IPS-15b (cell line): Measurements from ENCODE around the gene ANKS1B.
A peak's percentile ranks its signal among the peaks of the same experiment; 100 is the strongest.

Experiments
- H3K27me3 ChIP-seq: one replicate; pipeline ENCODE4 v1.6.1; 2013; ENCODE audit warnings: low read length; ENCODE audit not compliant: control insufficient read depth, insufficient read depth
- H3K36me3 ChIP-seq: one replicate; pipeline ENCODE4 v1.6.1; 2013; ENCODE audit warnings: low read length; ENCODE audit not compliant: control insufficient read depth, insufficient read depth
- H3K4me1 ChIP-seq: one replicate; pipeline ENCODE4 v1.6.1; 2013; ENCODE audit warnings: mild to moderate bottlenecking, low read length; ENCODE audit not compliant: control insufficient read depth, insufficient read depth
- H3K4me3 ChIP-seq: one replicate; pipeline ENCODE4 v1.5.1; 2013; ENCODE audit warnings: low read depth, low read length
- H3K9ac ChIP-seq: one replicate; pipeline ENCODE4 v1.6.1; 2013; ENCODE audit warnings: low read depth, mild to moderate bottlenecking, low read length
- H3K9me3 ChIP-seq: one replicate; pipeline ENCODE4 v1.6.1; 2013; ENCODE audit warnings: mild to moderate bottlenecking, low read length; ENCODE audit not compliant: control insufficient read depth, insufficient read depth

The ANKS1B gene

DNA sequence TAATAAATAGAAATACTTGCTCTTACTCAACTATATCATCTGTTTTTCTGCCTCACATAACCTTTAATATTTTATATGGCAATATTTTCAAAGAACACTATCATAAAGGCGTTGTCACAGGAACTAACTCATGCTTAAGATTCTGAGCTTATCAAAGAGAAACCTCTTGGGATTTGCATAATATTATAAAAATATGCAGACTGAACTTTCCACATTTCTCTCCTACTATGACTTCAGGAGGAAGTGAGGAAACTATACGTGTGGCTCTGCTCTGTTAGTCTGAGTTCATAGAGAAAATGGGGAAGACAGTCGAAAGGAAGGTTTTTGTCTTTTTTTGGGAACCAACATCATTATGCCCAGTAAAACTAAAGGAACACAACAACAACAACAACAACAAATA is 212.5 kb downstream of the ANKS1B start:
- Histone ChIP-seq H3K4me3 (no peak overlapping the region), H3K4me1 (no peaks in the 10 kb centered on the region), H3K9ac (no peak overlapping the region), H3K9me3 (no peaks in the 10 kb centered on the region), H3K36me3 (no peaks in the 10 kb centered on the region), H3K27me3 (no peaks in the 10 kb centered on the region)

DNA sequence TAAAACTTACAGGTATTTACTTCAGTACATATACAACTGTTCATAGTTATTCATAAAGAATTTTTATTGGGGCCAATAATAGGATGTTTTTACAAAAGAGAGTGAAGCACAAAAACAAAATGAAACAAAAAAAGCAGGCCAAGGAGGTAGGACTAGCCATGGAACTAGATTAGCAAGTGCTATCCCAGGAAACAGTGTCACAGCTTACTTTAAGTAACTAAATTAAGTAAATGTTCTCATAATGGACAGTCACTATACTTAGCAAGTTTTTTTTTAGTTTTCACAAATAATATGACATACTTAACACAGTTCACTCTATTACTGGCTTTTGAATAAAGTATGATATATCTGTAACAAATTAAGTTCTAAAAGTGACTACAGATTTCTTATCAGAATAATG is 213.1 kb downstream of the ANKS1B start:
- no peaks in the 10 kb centered on the region for H3K36me3 ChIP-seq
- H3K9ac ChIP-seq = no peak overlapping the region
- no peaks in the 10 kb centered on the region for H3K27me3 ChIP-seq
- H3K4me3 ChIP-seq = no peak overlapping the region
- H3K4me1 ChIP-seq = no peaks in the 10 kb centered on the region
- no peaks in the 10 kb centered on the region for H3K9me3 ChIP-seq

DNA sequence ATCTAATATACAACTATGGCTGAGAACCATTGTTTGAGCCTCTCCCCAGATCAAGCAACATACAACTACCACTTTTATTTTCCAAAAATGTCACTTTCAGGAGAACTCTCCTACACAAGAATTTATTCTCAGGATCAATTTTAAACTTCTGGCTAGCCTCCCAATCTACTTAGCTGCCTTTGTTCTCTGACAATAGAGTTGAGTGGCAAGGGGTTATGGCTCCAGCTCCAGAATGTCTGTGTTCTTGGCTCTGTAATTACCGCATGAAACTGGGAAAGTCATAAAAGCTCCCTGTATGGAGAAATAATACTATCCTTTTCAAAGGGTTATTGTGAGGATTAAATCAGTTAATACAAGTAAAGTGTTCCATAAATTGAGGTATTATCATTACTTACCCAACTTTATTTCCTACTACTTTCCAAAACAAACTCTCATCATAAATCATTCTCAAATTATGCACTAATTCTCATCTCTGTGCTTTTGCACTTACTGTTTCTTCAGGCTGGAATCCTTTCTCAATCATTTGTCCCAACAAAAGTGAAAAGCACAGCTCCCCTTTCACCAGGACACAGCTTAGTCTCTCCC is 215.2 kb downstream of the ANKS1B start:
- Histone ChIP-seq H3K36me3 (no peaks in the 10 kb centered on the region), H3K9ac (peak overlapping the region; percentile 19), H3K4me3 (no peak overlapping the region), H3K4me1 (no peaks in the 10 kb centered on the region), H3K27me3 (no peaks in the 10 kb centered on the region), H3K9me3 (no peaks in the 10 kb centered on the region)

DNA sequence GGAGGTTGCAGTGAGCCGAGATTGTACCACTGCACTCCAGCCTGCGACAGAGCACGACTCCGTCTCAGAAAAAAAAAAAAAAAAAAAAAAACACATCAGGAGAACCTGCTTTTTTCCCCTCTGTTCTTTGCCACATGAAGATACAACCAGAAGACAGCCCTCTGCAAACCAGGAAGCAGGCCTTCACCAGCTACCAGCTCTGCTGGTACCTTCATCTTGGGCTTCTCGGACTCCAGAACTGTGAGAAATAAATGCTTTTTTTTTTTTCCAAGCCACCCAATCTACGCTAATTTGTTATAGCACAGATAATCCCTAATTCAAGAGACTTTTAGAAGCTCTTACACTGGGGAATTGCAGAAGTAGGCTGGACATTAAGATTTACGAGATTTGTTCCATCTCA is 216.0 kb downstream of the ANKS1B start:
- no peaks in the 10 kb centered on the region for H3K4me1 ChIP-seq
- no peaks in the 10 kb centered on the region for H3K36me3 ChIP-seq
- no peak overlapping the region for H3K9ac ChIP-seq
- no peak overlapping the region for H3K4me3 ChIP-seq
- no peaks in the 10 kb centered on the region for H3K9me3 ChIP-seq
- no peaks in the 10 kb centered on the region for H3K27me3 ChIP-seq

DNA sequence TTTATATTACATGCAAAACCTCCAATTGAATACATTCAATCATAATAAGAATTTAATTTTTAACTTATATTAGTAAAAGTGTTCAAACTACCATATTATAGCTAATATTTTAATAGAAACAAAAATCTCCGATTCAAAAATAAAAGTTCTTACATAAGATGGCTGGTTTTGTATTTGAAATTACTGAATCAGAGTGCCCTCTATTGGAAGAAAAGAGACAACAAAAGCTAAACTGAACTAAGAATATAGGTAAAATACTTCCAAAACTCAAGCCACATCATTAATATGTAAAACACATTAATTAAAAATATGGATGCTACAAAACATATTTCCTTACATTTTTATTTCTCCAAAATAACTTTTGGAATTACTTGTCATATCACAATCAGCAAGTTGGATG is 216.9 kb downstream of the ANKS1B start:
- Histone ChIP-seq H3K36me3 (no peaks in the 10 kb centered on the region), H3K9ac (no peak overlapping the region), H3K4me3 (no peak overlapping the region), H3K9me3 (no peaks in the 10 kb centered on the region), H3K4me1 (no peaks in the 10 kb centered on the region), H3K27me3 (no peaks in the 10 kb centered on the region)

DNA sequence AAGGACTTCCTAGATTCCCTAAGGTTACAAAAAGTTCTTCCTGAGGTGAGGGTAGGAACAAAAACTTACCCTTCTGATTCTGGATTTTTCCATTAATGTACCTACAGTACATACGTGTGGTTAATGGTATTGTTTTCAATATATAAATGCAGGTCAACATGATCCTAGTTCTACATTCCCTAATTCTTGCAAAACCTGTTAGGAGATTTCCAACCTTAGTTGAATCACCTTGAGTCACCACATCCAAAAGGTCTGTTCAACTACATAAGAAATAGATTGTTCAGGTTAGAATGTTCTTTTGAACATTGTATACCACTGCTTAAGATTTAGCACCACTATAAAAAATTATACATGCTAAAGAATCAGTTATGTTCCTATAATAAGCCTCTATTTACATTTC is 218.3 kb downstream of the ANKS1B start:
- Histone ChIP-seq H3K9me3 (no peaks in the 10 kb centered on the region), H3K4me1 (no peaks in the 10 kb centered on the region), H3K27me3 (no peaks in the 10 kb centered on the region), H3K4me3 (no peak overlapping the region), H3K36me3 (no peaks in the 10 kb centered on the region), H3K9ac (no peak overlapping the region)

DNA sequence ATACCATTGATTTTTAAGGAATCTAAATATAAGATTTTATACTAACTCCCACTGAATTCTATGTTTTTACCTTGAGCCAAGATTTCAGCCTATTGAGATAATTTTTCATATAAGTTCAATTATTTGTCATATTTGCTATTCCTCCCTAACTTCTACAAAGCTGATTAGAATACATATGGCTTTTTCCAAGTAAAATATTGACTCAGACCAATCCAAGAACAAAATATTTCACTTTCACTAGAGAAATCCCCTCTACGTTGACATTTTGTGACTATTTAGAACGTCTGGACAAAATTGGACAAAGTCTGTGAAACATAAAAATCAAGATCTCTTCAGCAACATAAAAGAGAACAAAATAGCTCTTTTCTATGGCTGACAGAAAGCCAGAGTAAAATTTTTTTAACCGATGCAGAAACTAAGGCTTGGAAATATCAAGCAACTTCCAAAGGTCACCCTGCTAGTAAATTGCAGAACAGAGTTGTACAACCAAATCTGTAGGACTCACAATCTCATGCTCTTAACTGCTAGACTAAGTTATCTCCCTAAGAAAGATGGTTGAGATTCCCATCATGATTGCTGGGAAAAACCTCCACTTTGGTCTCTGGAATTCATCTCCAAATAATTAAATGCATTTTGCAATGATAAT is 219.1 kb downstream of the ANKS1B start:
- H3K9ac ChIP-seq = no peak overlapping the region
- H3K36me3 ChIP-seq = no peaks in the 10 kb centered on the region
- H3K4me1 ChIP-seq = no peaks in the 10 kb centered on the region
- no peaks in the 10 kb centered on the region for H3K9me3 ChIP-seq
- H3K27me3 ChIP-seq = no peaks in the 10 kb centered on the region
- no peak overlapping the region for H3K4me3 ChIP-seq

DNA sequence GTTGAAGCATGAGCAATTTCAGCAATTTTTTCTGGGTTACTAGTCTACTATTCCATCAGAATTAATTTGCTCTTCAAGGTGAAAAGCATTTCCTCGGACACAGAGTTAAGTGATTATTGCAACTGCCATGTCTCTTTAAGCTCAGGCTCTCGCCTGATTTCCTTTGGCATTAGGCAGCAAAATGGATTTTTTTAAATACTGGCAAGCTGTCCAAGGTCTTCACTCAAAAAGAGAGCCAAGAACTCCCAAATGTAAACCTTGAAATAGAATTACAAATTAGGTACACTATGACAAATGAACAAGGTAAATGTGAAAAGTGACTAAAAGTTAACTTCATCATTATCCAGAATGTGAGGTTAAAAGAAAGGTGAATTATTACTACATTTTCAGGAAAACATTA is 225.3 kb downstream of the ANKS1B start:
- H3K9me3 ChIP-seq = no peaks in the 10 kb centered on the region
- no peaks in the 10 kb centered on the region for H3K36me3 ChIP-seq
- H3K4me3 ChIP-seq = no peak overlapping the region
- no peak overlapping the region for H3K9ac ChIP-seq
- no peaks in the 10 kb centered on the region for H3K4me1 ChIP-seq
- H3K27me3 ChIP-seq = no peaks in the 10 kb centered on the region

DNA sequence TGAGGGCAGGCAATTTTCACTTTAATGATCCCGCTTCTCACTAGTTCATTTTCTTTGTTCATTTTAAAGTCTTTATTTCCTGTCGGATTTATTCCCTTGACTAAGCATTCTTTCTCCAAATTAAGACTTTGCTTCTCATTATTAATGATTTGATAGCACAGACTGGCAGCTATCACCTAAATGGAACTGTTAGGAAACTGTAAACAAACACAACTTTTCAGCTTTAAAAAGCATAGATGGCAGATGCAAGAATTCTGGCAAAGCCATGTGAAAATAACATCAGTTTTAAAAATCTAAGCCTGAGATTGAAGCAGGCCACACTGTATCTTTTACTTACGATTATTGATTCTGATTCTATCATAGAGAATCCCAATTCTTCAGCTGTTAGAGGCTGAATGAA is 225.7 kb downstream of the ANKS1B start:
- Histone ChIP-seq H3K4me1 (no peaks in the 10 kb centered on the region), H3K9ac (no peak overlapping the region), H3K4me3 (no peak overlapping the region), H3K36me3 (no peaks in the 10 kb centered on the region), H3K27me3 (no peaks in the 10 kb centered on the region), H3K9me3 (no peaks in the 10 kb centered on the region)

DNA sequence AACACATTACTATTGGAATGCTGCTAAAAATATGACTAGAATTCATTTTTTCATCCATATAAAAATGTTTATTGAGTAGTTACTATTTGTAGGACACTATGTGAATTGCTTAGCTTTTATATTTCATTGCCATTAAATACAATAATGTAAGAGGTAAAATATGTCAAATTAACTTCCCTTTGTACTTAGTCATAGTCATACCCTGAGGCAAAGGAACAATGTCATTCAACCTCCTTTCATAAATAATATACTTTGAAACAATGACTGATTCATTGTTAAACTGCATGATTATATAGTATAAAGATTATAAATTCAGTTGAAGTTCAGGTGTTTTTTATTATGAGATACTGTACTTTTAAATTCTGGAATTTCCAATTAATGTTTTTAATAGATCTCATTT is 232.0 kb downstream of the ANKS1B start:
- Histone ChIP-seq H3K27me3 (no peaks in the 10 kb centered on the region), H3K36me3 (no peaks in the 10 kb centered on the region)

DNA sequence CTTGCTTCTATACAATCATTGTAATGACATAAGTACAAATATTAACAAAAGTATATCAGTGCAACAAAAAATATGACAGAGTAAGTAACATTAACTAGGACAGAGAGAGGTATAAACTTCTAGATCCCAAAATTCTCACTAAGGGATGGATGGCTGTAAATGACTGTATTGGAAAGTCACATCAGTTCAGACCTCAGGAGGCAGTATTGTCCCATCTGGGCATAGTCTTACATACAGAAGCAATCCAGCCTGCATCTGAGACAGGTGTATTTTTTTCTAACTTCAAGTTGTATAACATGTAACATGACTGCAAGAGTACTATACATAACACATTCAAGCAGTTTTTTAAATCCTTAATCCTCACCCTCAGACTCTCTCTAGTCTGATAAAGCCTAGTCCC is 238.2 kb downstream of the ANKS1B start:
- no peaks in the 10 kb centered on the region for H3K4me1 ChIP-seq
- H3K9me3 ChIP-seq = no peaks in the 10 kb centered on the region
- no peaks in the 10 kb centered on the region for H3K27me3 ChIP-seq
- H3K4me3 ChIP-seq = no peak overlapping the region
- no peak overlapping the region for H3K9ac ChIP-seq
- H3K36me3 ChIP-seq = no peaks in the 10 kb centered on the region

More for the DNA sequence above, 232.0 kb downstream of the ANKS1B start:
- Histone ChIP-seq H3K9me3 (no peaks in the 10 kb centered on the region), H3K4me3 (no peak overlapping the region), H3K9ac (no peak overlapping the region), H3K4me1 (no peaks in the 10 kb centered on the region)

DNA sequence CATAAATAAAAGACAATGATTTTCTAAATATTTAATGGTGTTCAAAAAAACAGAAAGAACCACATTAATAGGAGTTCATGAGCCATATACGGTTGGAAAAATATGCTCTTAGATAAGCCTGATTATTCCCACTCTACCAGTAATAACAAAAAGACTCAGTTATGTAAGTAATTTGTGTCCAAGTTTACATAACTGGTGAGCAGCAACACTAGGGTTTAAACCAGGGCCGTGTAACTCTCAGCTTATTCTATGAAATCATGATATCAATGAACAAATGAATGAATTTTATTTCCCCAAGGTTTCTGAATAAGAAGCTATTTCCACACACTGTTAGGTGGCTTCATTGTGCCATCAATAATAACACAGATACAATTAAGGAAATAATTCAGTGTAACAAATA is 238.8 kb downstream of the ANKS1B start:
- Histone ChIP-seq H3K9me3 (no peaks in the 10 kb centered on the region), H3K36me3 (no peaks in the 10 kb centered on the region), H3K4me1 (no peaks in the 10 kb centered on the region)

More for the DNA sequence above, 238.8 kb downstream of the ANKS1B start:
- H3K9ac ChIP-seq = no peak overlapping the region
- H3K27me3 ChIP-seq = no peaks in the 10 kb centered on the region
- H3K4me3 ChIP-seq = no peak overlapping the region
